Endothelial cell of umbilical vein (primary cell): ENCODE measurements around the gene ABHD5. TPM values are rescaled to one million over a fixed set of nuclear protein-coding genes. Genes with fewer than 3 reads are reported as not detected.
A peak's percentile ranks its signal among the peaks of the same experiment; 100 is the strongest.

Experiments used
- BruUV-seq: library from RNA; stranded (reverse); fragments of 400-500 nt; replicated peaks from 2 replicates; lab custom pipeline; 2021; lab: Mats Ljungman, UMichigan
- CTCF ChIA-PET: fragments of 300-600, 350-600 bp; sonication (Branson Sonifier 250); formaldehyde crosslinking; loops from one replicate; lab custom pipeline; 2021; ENCODE audit warnings: antibody characterized with exemption, inconsistent platforms; lab: Charles Lee
- POLR2A ChIA-PET: fragments of 300-600, 350-600 bp; sonication (Branson Sonifier 250); formaldehyde crosslinking; loops from one replicate; lab custom pipeline; 2021; ENCODE audit warnings: antibody characterized with exemption, inconsistent platforms; lab: Charles Lee
- DNase-seq: peaks from one replicate; pipeline ENCODE4 v3.0.0-alpha.2; 2011; ENCODE audit warnings: low read depth, low spot score
- FAIRE-seq: peaks from 2 replicates; lab custom pipeline; 2011; peaks lifted over from hg19 to GRCh38; lab: Jason Lieb, UNC
- H2AFZ ChIP-seq: 2 replicates; pipeline ENCODE4 v1.6.0; 2012; ENCODE audit warnings: low read depth, low read length, control low read depth, inconsistent platforms
- H3K27ac ChIP-seq: 2 replicates; pipeline ENCODE4 v1.5.1; 2011; ENCODE audit warnings: low read depth, mild to moderate bottlenecking, control low read depth, low read length, moderate library complexity; ENCODE audit not compliant: insufficient read depth
- H3K27me3 ChIP-seq, 2 experiments: 2 replicates each; pipeline versions ENCODE4 v1.6.0 to v1.6.1; 2011; ENCODE audit warnings: low read length in 2 of 2, mixed read lengths in 1 of 2; ENCODE audit not compliant: control insufficient read depth in 2 of 2, insufficient read depth in 2 of 2
- H3K36me3 ChIP-seq, 2 experiments: 2 replicates in 1 of 2; 3 replicates in 1 of 2; pipeline ENCODE4 v1.5.1; 2011; ENCODE audit warnings: low read length in 2 of 2, mild to moderate bottlenecking in 1 of 2, moderate library complexity in 1 of 2; ENCODE audit not compliant: control insufficient read depth in 2 of 2, insufficient read depth in 2 of 2; ENCODE audit errors: extremely low read depth in 1 of 2
- H3K4me1 ChIP-seq: 3 replicates; pipeline ENCODE4 v1.5.1; 2011; ENCODE audit warnings: mild to moderate bottlenecking, low read length; ENCODE audit not compliant: control insufficient read depth, insufficient read depth; ENCODE audit errors: extremely low read depth
- H3K4me2 ChIP-seq: 2 replicates; pipeline ENCODE4 v1.6.1; 2011; ENCODE audit warnings: low read length, control low read depth, mixed read lengths; ENCODE audit not compliant: insufficient read depth
- H3K4me3 ChIP-seq, 3 experiments: fragments of 200-600 bp in 1 of 3; sonication (generic), shearing (Covaris generic) in 1 of 3; replicated peaks in 1 of 3; 2 replicates each; pipeline ENCODE4 v1.5.1; 2011 to 2016; ENCODE audit warnings: control low read depth in 3 of 3, low read length in 3 of 3, mild to moderate bottlenecking in 2 of 3, inconsistent platforms in 1 of 3, low read depth in 1 of 3, moderate library complexity in 1 of 3; ENCODE audit not compliant: insufficient read depth in 1 of 3
- H3K79me2 ChIP-seq: 2 replicates; pipeline ENCODE4 v1.6.0; 2012; ENCODE audit warnings: low read length, inconsistent platforms; ENCODE audit not compliant: control insufficient read depth, insufficient read depth
- H3K9ac ChIP-seq: replicated peaks from 2 replicates; pipeline ENCODE3; 2011; ENCODE audit warnings: low read length, control low read depth; ENCODE audit not compliant: insufficient read depth; ENCODE audit errors: extremely low read depth
- H3K9me1 ChIP-seq: replicated peaks from 3 replicates; pipeline ENCODE4 v1.6.0; 2011; ENCODE audit warnings: mild to moderate bottlenecking, low read length; ENCODE audit not compliant: control insufficient read depth, insufficient read depth; ENCODE audit errors: extremely low read depth
- H3K9me3 ChIP-seq: replicated peaks from 2 replicates; pipeline ENCODE4 v1.5.1; 2012; ENCODE audit warnings: low read length, inconsistent platforms; ENCODE audit not compliant: control insufficient read depth, insufficient read depth
- H4K20me1 ChIP-seq: replicated peaks from 2 replicates; pipeline ENCODE3; 2011; ENCODE audit warnings: mild to moderate bottlenecking, low read length; ENCODE audit not compliant: control insufficient read depth, insufficient read depth; ENCODE audit errors: extremely low read depth
- CTCF ChIP-seq, 2 donors: IDR thresholded peaks; 1 replicate in 1 of 2; 2 replicates in 1 of 2; pipeline ENCODE4 v1.5.1; 2011; ENCODE audit warnings: low read length in 2 of 2, mild to moderate bottlenecking in 2 of 2, moderate library complexity in 2 of 2, control low read depth in 1 of 2, inconsistent platforms in 1 of 2, low read depth in 1 of 2; ENCODE audit not compliant: insufficient read depth in 1 of 2; ENCODE audit errors: extremely low read depth in 1 of 2
- EZH2 ChIP-seq: IDR thresholded peaks from 2 replicates; pipeline ENCODE4 v1.6.1; 2012; ENCODE audit warnings: borderline replicate concordance, low read depth, mild to moderate bottlenecking, moderate library complexity, low read length, inconsistent platforms; ENCODE audit not compliant: severe bottlenecking
- FOS ChIP-seq: IDR thresholded peaks from 2 replicates; pipeline ENCODE4 v1.6.1; 2011; ENCODE audit warnings: mild to moderate bottlenecking, low read length, moderate library complexity, borderline replicate concordance; ENCODE audit not compliant: insufficient read depth
- GATA2 ChIP-seq: IDR thresholded peaks from 2 replicates; pipeline ENCODE4 v1.7.0; 2011; ENCODE audit warnings: low read depth, mild to moderate bottlenecking, moderate library complexity, mixed read lengths, low read length; ENCODE audit not compliant: insufficient read length, insufficient read depth
- POLR2AphosphoS5 ChIP-seq: IDR thresholded peaks from 2 replicates; pipeline ENCODE4 v1.6.1; 2012; ENCODE audit warnings: low read depth, mild to moderate bottlenecking, control low read depth, low read length, moderate library complexity; ENCODE audit not compliant: insufficient read depth
- dilution Hi-C: fragments of 300-500 bp; cut with MboI; formaldehyde crosslinking; loops from one replicate; pipeline ENCODE4 v1.15.0; 2019; ENCODE audit warnings: low sequenced_read_pairs; ENCODE audit not compliant: extremely low pct_ligation_motif_present
- intact Hi-C: fragments of 100-400 bp; cut with micrococcal nuclease; formaldehyde crosslinking; loops from one replicate; pipeline ENCODE4 v1.10.0; 2022
- polyA plus RNA-seq, 4 experiments: library from polyadenylated mRNA; depleted of rRNA in 3 of 4; stranded (reverse) in 3 of 4; unstranded in 1 of 4; fragments of >200 nt; gene quantifications; 2 replicates each; pipeline versions ENCODE4 v1.2.1 to v1.2.3, GENCODE V29; 2011 to 2012; ENCODE audit warnings: missing spikeins in 1 of 4
- total RNA-seq: library from RNA; stranded (reverse); gene quantifications from 2 replicates; pipeline ENCODE4 v1.2.3, GENCODE V29; 2021

The ABHD5 gene
- total and polyA plus RNA-seq, 2 donors (not counting 3 experiments of a cell fraction or from before 2014, with no cell fraction given): 10.0 to 21.2 TPM

- H4K20me1 ChIP-seq: no peaks in the 10 kb centered on the region
- no peaks in the 10 kb centered on the region for H3K79me2 ChIP-seq
- no peaks in the 10 kb centered on the region for H3K9me1 ChIP-seq
- H3K4me2 ChIP-seq: no peak overlapping the region
- BruUV-seq: no TSS peak
- no peaks in the 10 kb centered on the region for H3K36me3 ChIP-seq
- peak; percentile 65 for DNase-seq
- no peaks in the 10 kb centered on the region for H3K9me3 ChIP-seq
- H3K9ac ChIP-seq: no peak overlapping the region
- no peak for TF ChIP-seq FOS
- TF ChIP-seq CTCF (IDR thresholded peaks at IDR 0.05; ENCODE audit: extremely low read depth in 1 of 2, insufficient read depth in 1 of 2, low read depth in 1 of 2, low read length in 2 of 2): peak; percentile 8 to 22
- peak overlapping the region; percentile 10 for H2AFZ ChIP-seq
- H3K27me3 ChIP-seq: no peaks in the 10 kb centered on the region
- no peak overlapping the region for H3K4me3 ChIP-seq
- peak overlapping the region; percentile 1 for H3K27ac ChIP-seq
- ChIA-PET POLR2A (no interaction called here), CTCF (interaction anchor here (1.4 to 2.0 kb wide), 6 partner anchors 9 to 439 kb away, joined by 3 to 21 read pairs (median 4); no protein-coding TSS in a partner anchor)
- dilution Hi-C loops: no loop called here
- H3K4me1 ChIP-seq: peaks cover 23% of the 10 kb centered on the region
- FAIRE-seq: peak; percentile 87
- intact Hi-C loops: loop anchor here (1.0 kb wide), 2 partner anchors 68 to 215 kb away; no protein-coding TSS in a partner anchor
Measured at GRCh38 chr3:43759297-43759782, 68.6 kb downstream of the ABHD5 start.

- Histone ChIP-seq H2AFZ (no peak overlapping the region), H3K4me2 (peak overlapping the region; percentile 8), H3K9me1 (no peaks in the 10 kb centered on the region), H3K27ac (no peak overlapping the region), H3K9me3 (no peaks in the 10 kb centered on the region), H3K27me3 (no peaks in the 10 kb centered on the region), H3K9ac (no peak overlapping the region), H3K36me3 (no peaks in the 10 kb centered on the region), H3K79me2 (no peaks in the 10 kb centered on the region), H4K20me1 (no peaks in the 10 kb centered on the region), H3K4me3 (no peak overlapping the region), H3K4me1 (peaks cover 21% of the 10 kb centered on the region)
- dilution Hi-C loops: no loop called here
- DNase-seq (no peak), FAIRE-seq (no peak)
- POLR2A ChIA-PET: no interaction called here
- CTCF ChIA-PET: interaction anchor here (1.4 to 2.0 kb wide), 6 partner anchors 9 to 439 kb away, joined by 3 to 21 read pairs (median 4); no protein-coding TSS in a partner anchor
- no TSS peak for BruUV-seq
- TF ChIP-seq POLR2AphosphoS5: no peak
- no peak for TF ChIP-seq CTCF (IDR thresholded peaks at IDR 0.05; ENCODE audit: extremely low read depth in 1 of 2, insufficient read depth in 1 of 2, low read depth in 1 of 2, low read length in 2 of 2)
- no peak for TF ChIP-seq EZH2
- no peak for TF ChIP-seq GATA2
- intact Hi-C loops: loop anchor here (1.0 to 10.0 kb wide), 3 partner anchors 69 to 575 kb away; no protein-coding TSS in a partner anchor
Measured at GRCh38 chr3:43759938-43760337, 69.2 kb downstream of the ABHD5 start.
